Osteoblast (primary cell): ENCODE measurements around the gene PLAAT2. TPM values are rescaled to one million over a fixed set of nuclear protein-coding genes. Genes with fewer than 3 reads are reported as not detected.

ENCODE experiments used
- DNase-seq: peaks from one replicate; pipeline ENCODE4 v3.0.0; 2011; ENCODE audit warnings: low spot score, mixed read lengths; ENCODE audit not compliant: insufficient read length; ENCODE audit errors: missing footprints
- H2AFZ ChIP-seq: 2 replicates; pipeline ENCODE4 v1.6.0; 2011; ENCODE audit warnings: mild to moderate bottlenecking, low read length
- H3K27ac ChIP-seq: 2 replicates; pipeline ENCODE4 v1.5.1; 2011; ENCODE audit warnings: mild to moderate bottlenecking, low read depth, low read length, moderate library complexity
- H3K27me3 ChIP-seq: 2 replicates; pipeline ENCODE4 v1.6.0; 2012; ENCODE audit warnings: mild to moderate bottlenecking, control low read depth, inconsistent platforms, low read length, moderate library complexity; ENCODE audit not compliant: insufficient read depth
- H3K36me3 ChIP-seq: 2 replicates; pipeline ENCODE4 v1.5.1; 2011; ENCODE audit warnings: mild to moderate bottlenecking, low read length, control low read depth, moderate library complexity; ENCODE audit not compliant: insufficient read depth
- H3K4me1 ChIP-seq: 2 replicates; pipeline ENCODE4 v1.5.1; 2011; ENCODE audit warnings: mild to moderate bottlenecking, low read length, control low read depth, moderate library complexity; ENCODE audit not compliant: insufficient read depth
- H3K4me2 ChIP-seq: 2 replicates; pipeline ENCODE4 v1.6.0; 2011; ENCODE audit warnings: mild to moderate bottlenecking, low read length; ENCODE audit not compliant: insufficient read depth
- H3K4me3 ChIP-seq: fragments of 200-600 bp; sonication (generic); 3 replicates; pipeline ENCODE4 v1.5.1; 2012; ENCODE audit warnings: mild to moderate bottlenecking, low read length, inconsistent platforms; ENCODE audit not compliant: insufficient read depth
- H3K79me2 ChIP-seq: 2 replicates; pipeline ENCODE4 v1.6.0; 2012; ENCODE audit warnings: mild to moderate bottlenecking, low read length, control low read depth, inconsistent platforms; ENCODE audit not compliant: insufficient read depth
- H3K9me3 ChIP-seq: 2 replicates; pipeline ENCODE4 v1.5.1; 2011; ENCODE audit warnings: low read depth, low read length, control low read depth
- H4K20me1 ChIP-seq: 2 replicates; pipeline ENCODE4 v1.6.0; 2012; ENCODE audit warnings: mild to moderate bottlenecking, low read length, control low read depth; ENCODE audit not compliant: insufficient read depth
- total RNA-seq: library from RNA; depleted of rRNA; stranded (reverse); fragments of >200 nt; gene quantifications from 2 replicates; pipeline ENCODE4 v1.2.3, GENCODE V29; 2012
- TF ChIP-seq, protein P1 (sequence below): IDR thresholded peaks from 2 replicates; pipeline ENCODE4 v1.5.1; 2011; ENCODE audit warnings: mild to moderate bottlenecking, low read depth, low read length, moderate library complexity; ENCODE audit errors: extremely low read depth

PLAAT2 gene
- total RNA-seq, 1 donor, result not detected

DNA sequence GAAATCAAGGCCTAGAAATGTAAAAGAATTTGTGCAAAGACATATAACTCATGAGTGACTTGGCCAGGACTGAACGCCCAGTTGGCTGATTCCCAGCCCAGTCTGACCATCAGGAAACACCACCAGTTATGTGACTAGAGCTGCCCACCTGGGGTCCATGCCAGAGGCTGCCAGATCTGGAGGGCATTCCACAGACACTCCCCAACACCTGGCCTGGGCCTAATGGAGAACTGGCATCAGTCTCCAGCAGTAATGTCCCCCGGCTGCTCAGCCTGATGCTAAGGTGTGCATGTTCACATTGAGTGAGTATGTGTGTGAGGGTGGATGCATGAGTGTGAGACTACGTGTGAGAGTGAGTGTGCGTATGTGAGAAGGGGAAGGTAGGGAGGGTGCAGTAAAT is 35.4 kb upstream of the PLAAT2 start:
- Histone ChIP-seq H3K27me3 (no peaks in the 10 kb centered on the region), H3K27ac (no peak overlapping the region), H3K9me3 (no peaks in the 10 kb centered on the region), H3K36me3 (no peaks in the 10 kb centered on the region), H3K4me2 (peak overlapping the region; percentile 10), H3K4me1 (peaks cover 28% of the 10 kb centered on the region), H4K20me1 (no peaks in the 10 kb centered on the region), H2AFZ (no peak overlapping the region), H3K79me2 (peaks cover 20% of the 10 kb centered on the region), H3K4me3 (no peak overlapping the region)
- TF ChIP-seq, protein P1, sequence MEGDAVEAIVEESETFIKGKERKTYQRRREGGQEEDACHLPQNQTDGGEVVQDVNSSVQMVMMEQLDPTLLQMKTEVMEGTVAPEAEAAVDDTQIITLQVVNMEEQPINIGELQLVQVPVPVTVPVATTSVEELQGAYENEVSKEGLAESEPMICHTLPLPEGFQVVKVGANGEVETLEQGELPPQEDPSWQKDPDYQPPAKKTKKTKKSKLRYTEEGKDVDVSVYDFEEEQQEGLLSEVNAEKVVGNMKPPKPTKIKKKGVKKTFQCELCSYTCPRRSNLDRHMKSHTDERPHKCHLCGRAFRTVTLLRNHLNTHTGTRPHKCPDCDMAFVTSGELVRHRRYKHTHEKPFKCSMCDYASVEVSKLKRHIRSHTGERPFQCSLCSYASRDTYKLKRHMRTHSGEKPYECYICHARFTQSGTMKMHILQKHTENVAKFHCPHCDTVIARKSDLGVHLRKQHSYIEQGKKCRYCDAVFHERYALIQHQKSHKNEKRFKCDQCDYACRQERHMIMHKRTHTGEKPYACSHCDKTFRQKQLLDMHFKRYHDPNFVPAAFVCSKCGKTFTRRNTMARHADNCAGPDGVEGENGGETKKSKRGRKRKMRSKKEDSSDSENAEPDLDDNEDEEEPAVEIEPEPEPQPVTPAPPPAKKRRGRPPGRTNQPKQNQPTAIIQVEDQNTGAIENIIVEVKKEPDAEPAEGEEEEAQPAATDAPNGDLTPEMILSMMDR, result no peak
- DNase-seq, result no peak

GRCh38 chr11:63595296-63595695 is 32.1 kb upstream of the PLAAT2 start:
- Histone ChIP-seq H3K79me2 (peaks cover 14% of the 10 kb centered on the region), H3K27ac (no peak overlapping the region), H3K4me3 (no peak overlapping the region), H3K36me3 (peaks cover 3% of the 10 kb centered on the region), H3K9me3 (no peaks in the 10 kb centered on the region), H3K27me3 (no peaks in the 10 kb centered on the region), H3K4me2 (no peak overlapping the region), H2AFZ (no peak overlapping the region), H3K4me1 (peaks cover 8% of the 10 kb centered on the region), H4K20me1 (no peaks in the 10 kb centered on the region)
- DNase-seq, result peak; percentile 80
- TF ChIP-seq, protein P1, result no peak

GRCh38 chr11:63592975-63593395 is 29.8 kb upstream of the PLAAT2 start:
- H3K27ac ChIP-seq, result no peak overlapping the region
- no peak overlapping the region for H2AFZ ChIP-seq
- no peaks in the 10 kb centered on the region for H3K9me3 ChIP-seq
- TF ChIP-seq, protein P1, result peak; percentile 97
- no peak overlapping the region for H3K4me3 ChIP-seq
- H3K4me1 ChIP-seq, result peaks cover 4% of the 10 kb centered on the region
- peaks cover 10% of the 10 kb centered on the region for H3K36me3 ChIP-seq
- no peak overlapping the region for H3K4me2 ChIP-seq
- H4K20me1 ChIP-seq, result no peaks in the 10 kb centered on the region
- no peaks in the 10 kb centered on the region for H3K79me2 ChIP-seq
- H3K27me3 ChIP-seq, result no peaks in the 10 kb centered on the region
- DNase-seq, result peak; percentile 89

- no peaks in the 10 kb centered on the region for H4K20me1 ChIP-seq
- DNase-seq, result no peak
- no peak overlapping the region for H3K27ac ChIP-seq
- no peak overlapping the region for H2AFZ ChIP-seq
- no peaks in the 10 kb centered on the region for H3K27me3 ChIP-seq
- no peaks in the 10 kb centered on the region for H3K4me1 ChIP-seq
- H3K4me2 ChIP-seq, result no peak overlapping the region
- peaks cover 13% of the 10 kb centered on the region for H3K36me3 ChIP-seq
- H3K79me2 ChIP-seq, result no peaks in the 10 kb centered on the region
- H3K4me3 ChIP-seq, result no peak overlapping the region
- TF ChIP-seq, protein P1, result no peak
- H3K9me3 ChIP-seq, result no peaks in the 10 kb centered on the region
These were observed 27.0 kb upstream of the PLAAT2 start for GRCh38 chr11:63590024-63590788.
